NT2/D1 (cell line): ENCODE results near the gene AMBRA1.

Experiments
- SUZ12 ChIP-seq: IDR thresholded peaks from 2 replicates; pipeline ENCODE4 v1.6.1; 2011; ENCODE audit not compliant: insufficient read length, insufficient read depth; ENCODE audit errors: extremely low read depth
- YY1 ChIP-seq: IDR thresholded peaks from 2 replicates; pipeline ENCODE4 v1.6.1; 2011; ENCODE audit not compliant: insufficient read length, insufficient read depth
- ZNF274 ChIP-seq: IDR thresholded peaks from 2 replicates; pipeline ENCODE4 v1.6.1; 2011; ENCODE audit warnings: mild to moderate bottlenecking, low read depth, low read length

- TF ChIP-seq YY1 (peak; percentile 59), SUZ12 (no peak), ZNF274 (no peak)
Measured at GRCh38 chr11:46382646-46383403, 211.0 kb downstream of the AMBRA1 start.
